Skin epidermis (tissue), 12 donors: ENCODE measurements around the gene STX10.

Experiments used
- H3K27ac ChIP-seq, 21 experiments: fragments of 200-600 bp; sonication (generic) in 11 of 21; one replicate each; pipeline ENCODE4 v1.5.0; 2020; ENCODE audit warnings: mild to moderate bottlenecking in 3 of 21, inconsistent platforms in 2 of 21, moderate library complexity in 2 of 21
- H3K4me3 ChIP-seq, 7 experiments: fragments of 200-600 bp; sonication (generic) in 2 of 7; one replicate each; pipeline ENCODE4 v1.5.0; 2020; ENCODE audit warnings: inconsistent platforms in 2 of 7, mild to moderate bottlenecking in 2 of 7, moderate library complexity in 1 of 7

The STX10 gene

GRCh38 chr19:13150931-13151604, 893 bp upstream of the STX10 start:
- H3K27ac ChIP-seq = peak overlapping the region; percentile 95 to 100 (median 98)
- H3K4me3 ChIP-seq = peak overlapping the region; percentile 84 to 95 (median 93)

GRCh38 chr19:13149628-13150186, 468 bp downstream of the STX10 start:
- Histone ChIP-seq H3K27ac (peak overlapping the region; percentile 33 to 100 (median 98)), H3K4me3 (peak overlapping the region; percentile 84 to 95 (median 93))

GRCh38 chr19:13149173-13149627, 975 bp downstream of the STX10 start:
- peak overlapping the region; percentile 84 to 95 (median 93) for H3K4me3 ChIP-seq
- peak overlapping the region in 19 of 21 experiments; percentile 7 to 100 (median 98) for H3K27ac ChIP-seq

- no peak overlapping the region for H3K27ac ChIP-seq
- no peak overlapping the region for H3K4me3 ChIP-seq
These were observed 3.2 kb downstream of the STX10 start for GRCh38 chr19:13146763-13147563.

- Histone ChIP-seq H3K27ac (peak overlapping the region in 2 of 21 experiments; percentile 12 to 24), H3K4me3 (no peak overlapping the region)
These were observed 10.4 kb downstream of the STX10 start for GRCh38 chr19:13139633-13140311.

GRCh38 chr19:13138916-13139198, 11.3 kb downstream of the STX10 start:
- H3K27ac ChIP-seq = peak overlapping the region in 1 of 21 experiments; percentile 3
- no peak overlapping the region for H3K4me3 ChIP-seq

GRCh38 chr19:13138171-13138915, 11.8 kb downstream of the STX10 start:
- H3K4me3 ChIP-seq = no peak overlapping the region
- no peak overlapping the region for H3K27ac ChIP-seq

GRCh38 chr19:13137290-13137794, 12.8 kb downstream of the STX10 start:
- Histone ChIP-seq H3K27ac (no peak overlapping the region), H3K4me3 (no peak overlapping the region)

GRCh38 chr19:13135068-13136062, 14.8 kb downstream of the STX10 start:
- Histone ChIP-seq H3K27ac (no peak overlapping the region), H3K4me3 (no peak overlapping the region)

GRCh38 chr19:13134626-13135025, 15.5 kb downstream of the STX10 start:
- no peak overlapping the region for H3K27ac ChIP-seq

GRCh38 chr19:13133241-13133870, 16.8 kb downstream of the STX10 start:
- H3K27ac ChIP-seq = peak overlapping the region in 9 of 21 experiments; percentile 1 to 66 (median 40)

More at GRCh38 chr19:13134626-13135025, 15.5 kb downstream of the STX10 start:
- no peak overlapping the region for H3K4me3 ChIP-seq

GRCh38 chr19:13132471-13133180, 17.5 kb downstream of the STX10 start:
- Histone ChIP-seq H3K4me3 (no peak overlapping the region), H3K27ac (peak overlapping the region in 11 of 21 experiments; percentile 1 to 66 (median 35))

More at GRCh38 chr19:13133241-13133870, 16.8 kb downstream of the STX10 start:
- no peak overlapping the region for H3K4me3 ChIP-seq

- H3K4me3 ChIP-seq = no peak overlapping the region
- no peak overlapping the region for H3K27ac ChIP-seq
These were observed 19.2 kb downstream of the STX10 start for GRCh38 chr19:13130886-13131490.

GRCh38 chr19:13129384-13129783, 20.8 kb downstream of the STX10 start:
- no peak overlapping the region for H3K27ac ChIP-seq

GRCh38 chr19:13128583-13128982, 21.6 kb downstream of the STX10 start:
- H3K4me3 ChIP-seq = no peak overlapping the region
- peak overlapping the region in 2 of 21 experiments; percentile 6 to 21 for H3K27ac ChIP-seq

More at GRCh38 chr19:13129384-13129783, 20.8 kb downstream of the STX10 start:
- no peak overlapping the region for H3K4me3 ChIP-seq

- no peak overlapping the region for H3K4me3 ChIP-seq
- peak overlapping the region in 1 of 21 experiments; percentile 6 for H3K27ac ChIP-seq
These were observed 22.2 kb downstream of the STX10 start for GRCh38 chr19:13127811-13128575.
